ENCODE results near the gene SDHAF1. TPM values are rescaled to one million over a fixed set of nuclear protein-coding genes. Genes with fewer than 3 reads are reported as not detected.

The SDHAF1 gene
- total RNA-seq, 1 experiment from 2014 or later, result 21.0 TPM

- TF ChIP-seq TCF7L2 (IDR thresholded peaks at IDR 0.05; ENCODE audit: borderline replicate concordance, extremely low read depth, insufficient read depth, insufficient read length) (no peak), JUND (IDR thresholded peaks at IDR 0.05) (no peak), CTCF (IDR thresholded peaks at IDR 0.05 in 2 of 3, conservative IDR thresholded peaks at IDR 0.05 in 1 of 3; ENCODE audit: borderline replicate concordance in 1 of 3, insufficient read depth in 1 of 3, low read depth in 2 of 3, low read length in 2 of 3) (peak; percentile 66 to 70 (median 70); a peak in 5 of 6 replicates), POLR2A (IDR thresholded peaks at IDR 0.05; ENCODE audit: borderline replicate concordance, extremely low read depth, insufficient read depth, insufficient read length) (no peak), RAD21 (IDR thresholded peaks at IDR 0.05; ENCODE audit: low read depth) (peak; percentile 53)
- H4K20me1 ChIP-seq (ENCODE audit: insufficient read depth), result no peaks in the 10 kb centered on the region
- CTCF ChIA-PET, result no interaction called here
- BruUV-seq (replicated peaks), result no TSS peak
- H3K9me3 ChIP-seq (ENCODE audit: control insufficient read depth in 1 of 2, insufficient read depth in 1 of 2, low read depth in 1 of 2, low read length in 2 of 2), result no peaks in the 10 kb centered on the region
- H3K79me2 ChIP-seq (ENCODE audit: insufficient read depth, low read length), result no peaks in the 10 kb centered on the region
- no peaks in the 10 kb centered on the region for H3K9me2 ChIP-seq (ENCODE audit: insufficient read depth)
- no peaks in the 10 kb centered on the region for H3K4me1 ChIP-seq (ENCODE audit: control insufficient read depth in 1 of 2, insufficient read depth in 2 of 2, low read length in 2 of 2)
- intact Hi-C loops (cut with micrococcal nuclease), result loop anchor here (5.0 kb wide), 1 partner anchor 95 kb away; no protein-coding TSS in a partner anchor
- ATAC-seq (peak; percentile 97), DNase-seq (ENCODE audit: low read depth, low spot score) (peak; percentile 45)
- H3K27me3 ChIP-seq (ENCODE audit: insufficient read depth, low read length), result peaks cover under 1% of the 10 kb centered on the region; the same call in 1 of the 2 replicates
- RAD21 ChIA-PET (ENCODE audit: low non-redundant PET in 1 of 2, low total read pairs in 2 of 2, uncharacterized antibody in 2 of 2, unreplicated experiment in 2 of 2), result interaction anchor here in 1 of 2 experiments (0.6 kb wide), 1 partner anchor 26 kb away, joined by 3 read pairs; no protein-coding TSS in a partner anchor
- POLR2A ChIA-PET, result interaction anchor here (1.1 kb wide), 1 partner anchor 12 kb away, joined by 3 read pairs; no protein-coding TSS in a partner anchor
- no peak overlapping the region for H3K4me3 ChIP-seq (replicated peaks in 1 of 2; ENCODE audit: low read depth in 1 of 2, low read length in 2 of 2)
- no peak overlapping the region for H2AFZ ChIP-seq (ENCODE audit: low read depth, low read length, poor library complexity, severe bottlenecking)
- no peaks in the 10 kb centered on the region for H3K36me3 ChIP-seq (ENCODE audit: control insufficient read depth in 1 of 2, insufficient read depth in 2 of 2, low read length in 2 of 2)
- H3K27ac ChIP-seq (ENCODE audit: low read depth, low read length), result no peak overlapping the region
- no peak overlapping the region for H3K9ac ChIP-seq (ENCODE audit: low read length)
- no peak overlapping the region for H3K4me2 ChIP-seq (ENCODE audit: low read length)
Observed at GRCh38 chr19:35977446-35978222, 17.4 kb upstream of the SDHAF1 start.

GRCh38 chr19:35978271-35978670 lies 16.7 kb upstream of the SDHAF1 start:
- no peak overlapping the region for H3K9ac ChIP-seq (ENCODE audit: low read length)
- H3K27ac ChIP-seq (ENCODE audit: low read depth, low read length), result no peak overlapping the region
- H2AFZ ChIP-seq (ENCODE audit: low read depth, low read length, poor library complexity, severe bottlenecking), result no peak overlapping the region
- DNase-seq (ENCODE audit: low read depth, low spot score), result no peak
- H3K36me3 ChIP-seq (ENCODE audit: control insufficient read depth in 1 of 2, insufficient read depth in 2 of 2, low read length in 2 of 2), result no peaks in the 10 kb centered on the region
- CTCF ChIA-PET, result no interaction called here
- no TSS peak for BruUV-seq (replicated peaks)
- no peaks in the 10 kb centered on the region for H3K9me3 ChIP-seq (ENCODE audit: control insufficient read depth in 1 of 2, insufficient read depth in 1 of 2, low read depth in 1 of 2, low read length in 2 of 2)
- no peaks in the 10 kb centered on the region for H3K4me1 ChIP-seq (ENCODE audit: control insufficient read depth in 1 of 2, insufficient read depth in 2 of 2, low read length in 2 of 2)
- no peaks in the 10 kb centered on the region for H3K9me2 ChIP-seq (ENCODE audit: insufficient read depth)
- H3K27me3 ChIP-seq (ENCODE audit: insufficient read depth, low read length), result peaks cover 3% of the 10 kb centered on the region; the same call in 1 of the 2 replicates
- no peak overlapping the region for H3K4me2 ChIP-seq (ENCODE audit: low read length)
- POLR2A ChIA-PET, result no interaction called here
- no peaks in the 10 kb centered on the region for H4K20me1 ChIP-seq (ENCODE audit: insufficient read depth)
- H3K79me2 ChIP-seq (ENCODE audit: insufficient read depth, low read length), result no peaks in the 10 kb centered on the region
- intact Hi-C loops (cut with micrococcal nuclease), result loop anchor here (5.0 kb wide), 1 partner anchor 96 kb away; no protein-coding TSS in a partner anchor
- ATAC-seq, result no peak
- RAD21 ChIA-PET (ENCODE audit: low non-redundant PET in 1 of 2, low total read pairs in 2 of 2, uncharacterized antibody in 2 of 2, unreplicated experiment in 2 of 2), result no interaction called here
- no peak overlapping the region for H3K4me3 ChIP-seq (replicated peaks in 1 of 2; ENCODE audit: low read depth in 1 of 2, low read length in 2 of 2)
- TF ChIP-seq CBX3 (IDR thresholded peaks at IDR 0.05; ENCODE audit: low read depth) (no peak), ATF3 (IDR thresholded peaks at IDR 0.05) (no peak), TCF7L2 (IDR thresholded peaks at IDR 0.05; ENCODE audit: borderline replicate concordance, extremely low read depth, insufficient read depth, insufficient read length) (no peak), CTCF (IDR thresholded peaks at IDR 0.05 in 2 of 3, conservative IDR thresholded peaks at IDR 0.05 in 1 of 3; ENCODE audit: borderline replicate concordance in 1 of 3, insufficient read depth in 1 of 3, low read depth in 2 of 3, low read length in 2 of 3) (no peak), YY1 (IDR thresholded peaks at IDR 0.05; ENCODE audit: extremely low read depth, insufficient replicate concordance, low read depth, low read length) (no peak), EZH2 (IDR thresholded peaks at IDR 0.05) (no peak), EZH2phosphoT487 (IDR thresholded peaks at IDR 0.05; ENCODE audit: borderline replicate concordance) (no peak), FOSL1 (IDR thresholded peaks at IDR 0.05; ENCODE audit: low read depth) (no peak)
